CD14-positive monocyte (primary cell): ENCODE data around the gene OPA1. TPM values are rescaled to one million over a fixed set of nuclear protein-coding genes. Genes with fewer than 3 reads are reported as not detected.

Experiments used
- DNase-seq, 3 donors: peaks; one replicate each; pipeline ENCODE4 v3.0.0-alpha.2; 2011 to 2022
- H2AFZ ChIP-seq: 2 replicates; pipeline ENCODE4 v1.6.0; 2012; ENCODE audit warnings: mild to moderate bottlenecking, low read depth, low read length, inconsistent platforms; ENCODE audit not compliant: insufficient read depth, poor library complexity, severe bottlenecking
- H3K27ac ChIP-seq, 2 donors: 1 replicate in 1 of 2; 2 replicates in 1 of 2; pipeline ENCODE4 v1.5.1; 2012 to 2013; ENCODE audit warnings: low read length in 2 of 2, control low read depth in 1 of 2, inconsistent platforms in 1 of 2, low read depth in 1 of 2, mild to moderate bottlenecking in 1 of 2
- H3K27me3 ChIP-seq, 2 donors: one replicate each; pipeline versions ENCODE4 v1.6.0 to v1.6.1; 2011 to 2013; ENCODE audit warnings: low read length in 2 of 2; ENCODE audit not compliant: control insufficient read depth in 2 of 2, insufficient read depth in 2 of 2
- H3K36me3 ChIP-seq, 2 donors: replicated peaks in 1 of 2; 1 replicate in 1 of 2; 2 replicates in 1 of 2; pipeline versions ENCODE4 v1.5.1 to v1.6.1; 2012 to 2013; ENCODE audit warnings: low read length in 2 of 2, control low read depth in 1 of 2, inconsistent platforms in 1 of 2, mild to moderate bottlenecking in 1 of 2; ENCODE audit not compliant: insufficient read depth in 2 of 2, control insufficient read depth in 1 of 2
- H3K4me1 ChIP-seq, 2 donors: 1 replicate in 1 of 2; 2 replicates in 1 of 2; pipeline versions ENCODE4 v1.5.1 to v1.6.1; 2012 to 2013; ENCODE audit warnings: low read length in 2 of 2, control low read depth in 1 of 2, inconsistent platforms in 1 of 2, mild to moderate bottlenecking in 1 of 2, moderate library complexity in 1 of 2; ENCODE audit not compliant: insufficient read depth in 2 of 2, control insufficient read depth in 1 of 2
- H3K4me2 ChIP-seq: replicated peaks from 2 replicates; pipeline ENCODE3; 2012; ENCODE audit warnings: low read length, moderate library complexity, mild to moderate bottlenecking; ENCODE audit not compliant: poor library complexity, severe bottlenecking; ENCODE audit errors: extremely low read depth
- H3K4me3 ChIP-seq, 3 experiments: fragments of 200-600 bp in 1 of 3; sonication (generic) in 1 of 3; replicated peaks in 1 of 3; 1 replicate in 2 of 3; 2 replicates in 1 of 3; pipeline ENCODE4 v1.5.1; 2011 to 2013; ENCODE audit warnings: low read length in 3 of 3, mild to moderate bottlenecking in 3 of 3, control low read depth in 2 of 3, low read depth in 2 of 3, inconsistent platforms in 1 of 3, moderate library complexity in 1 of 3
- H3K79me2 ChIP-seq: 2 replicates; pipeline ENCODE4 v1.6.0; 2012; ENCODE audit warnings: mild to moderate bottlenecking, control low read depth, inconsistent platforms, low read length, moderate library complexity; ENCODE audit not compliant: insufficient read depth
- H3K9ac ChIP-seq: 2 replicates; pipeline ENCODE4 v1.6.0; 2017; ENCODE audit warnings: low read length, mild to moderate bottlenecking; ENCODE audit not compliant: insufficient read depth, poor library complexity, severe bottlenecking
- H3K9me3 ChIP-seq, 2 donors: replicated peaks in 1 of 2; 1 replicate in 1 of 2; 2 replicates in 1 of 2; pipeline versions ENCODE4 v1.5.1 to v1.6.1; 2012 to 2013; ENCODE audit warnings: low read length in 2 of 2, control low read depth in 1 of 2; ENCODE audit not compliant: control insufficient read depth in 1 of 2, insufficient read depth in 1 of 2
- H4K20me1 ChIP-seq: 2 replicates; pipeline ENCODE4 v1.6.0; 2012; ENCODE audit warnings: mild to moderate bottlenecking, low read length, control low read depth, moderate library complexity; ENCODE audit not compliant: insufficient read depth
- H3K27ac Mint-ChIP-seq, 7 donors: one replicate each; pipeline ENCODE4 v1.8.0; 2020; ENCODE audit warnings: mild to moderate bottlenecking in 7 of 7, mixed read lengths in 7 of 7, moderate library complexity in 6 of 7, inconsistent platforms in 2 of 7
- H3K27me3 Mint-ChIP-seq, 3 donors: one replicate each; pipeline ENCODE4 v1.8.0; 2021 to 2022; ENCODE audit warnings: low read depth in 3 of 3, mild to moderate bottlenecking in 3 of 3, mixed read lengths in 3 of 3, moderate library complexity in 3 of 3, inconsistent platforms in 1 of 3
- H3K36me3 Mint-ChIP-seq, 2 donors: one replicate each; pipeline ENCODE4 v1.8.0; 2020; ENCODE audit warnings: mixed read lengths in 2 of 2, inconsistent platforms in 1 of 2, mild to moderate bottlenecking in 1 of 2
- H3K4me1 Mint-ChIP-seq: one replicate; pipeline ENCODE4 v1.8.0; 2020; ENCODE audit warnings: mild to moderate bottlenecking, mixed read lengths
- H3K4me3 Mint-ChIP-seq, 2 donors: one replicate each; pipeline ENCODE4 v1.8.0; 2020; ENCODE audit warnings: mild to moderate bottlenecking in 2 of 2, mixed read lengths in 2 of 2, moderate library complexity in 1 of 2
- H3K9me3 Mint-ChIP-seq, 7 donors: one replicate each; pipeline ENCODE4 v1.8.0; 2020 to 2022; ENCODE audit warnings: mixed read lengths in 7 of 7, mild to moderate bottlenecking in 6 of 7, moderate library complexity in 6 of 7, inconsistent platforms in 2 of 7
- CTCF ChIP-seq: fragments of 200-600 bp; IDR thresholded peaks from one replicate; pipeline ENCODE4 v1.8.0; 2022; ENCODE audit warnings: antibody characterized with exemption, mild to moderate bottlenecking
- WGBS: methylation state at CpG from one replicate; pipeline ENCODE4 v1.1.5; 2013; ENCODE audit warnings: missing lambda C conversion rate; ENCODE audit not compliant: insufficient coverage; 5-methylcytosine and 5-hydroxymethylcytosine counted together
- intact Hi-C, 2 donors: fragments of 100-400 bp; cut with micrococcal nuclease; formaldehyde crosslinking; loops; one replicate each; pipeline versions ENCODE4 v1.15.0 to v1.15.1; 2023
- polyA plus RNA-seq, 3 donors: library from polyadenylated mRNA; depleted of rRNA in 1 of 3; unstranded in 2 of 3; stranded (reverse) in 1 of 3; fragments of 300-500 nt in 2 of 3; fragments of >200 nt in 1 of 3; fragmentation: Illumina TruSeq in 2 of 3; gene quantifications; 1 replicate in 2 of 3; 2 replicates in 1 of 3; pipeline ENCODE4 v1.2.3, GENCODE V29; 2012 to 2021

OPA1 gene
- polyA plus RNA-seq, 3 donors = 15.4 to 26.5 (median 18.1) TPM

DNA sequence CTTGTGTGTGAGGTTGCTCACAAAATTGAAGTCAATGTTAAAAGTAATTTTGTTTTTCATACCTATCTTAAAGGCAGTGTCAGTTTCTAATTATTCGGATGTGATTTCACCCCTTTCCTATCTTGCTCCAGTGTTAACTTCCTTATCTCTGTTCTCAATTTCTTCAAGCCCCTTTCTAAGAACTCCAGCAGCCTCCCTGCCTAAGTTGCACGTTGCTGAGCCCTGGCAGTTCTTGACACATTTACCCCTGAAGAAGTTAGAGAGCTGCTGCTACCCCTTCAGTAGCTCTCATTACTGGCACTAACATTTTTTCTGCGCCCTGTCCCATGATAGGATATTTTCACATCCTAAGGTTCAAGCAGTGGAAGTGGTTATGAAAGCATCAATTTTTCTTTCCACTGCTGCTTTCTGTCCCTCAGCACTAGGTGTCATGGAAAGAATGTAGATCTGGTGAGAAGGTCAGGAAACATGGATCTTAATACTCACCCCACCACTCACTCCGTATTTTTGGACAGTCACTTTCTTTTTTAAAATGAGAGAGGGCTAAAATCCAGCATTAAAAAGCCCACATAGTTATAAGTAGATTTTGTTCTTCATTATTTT lies 62.9 kb downstream of the OPA1 start:
- H4K20me1 ChIP-seq = no peaks in the 10 kb centered on the region
- H2AFZ ChIP-seq = no peak overlapping the region
- no peak overlapping the region for H3K4me3 ChIP-seq
- H3K79me2 ChIP-seq = no peaks in the 10 kb centered on the region
- no peak overlapping the region for H3K4me2 ChIP-seq
- peaks cover 76 to 97% of the 10 kb centered on the region in 2 donors for H3K36me3 ChIP-seq
- no peaks in the 10 kb centered on the region for H3K27me3 ChIP-seq
- H3K36me3 Mint-ChIP-seq = peaks cover 77 to 88% of the 10 kb centered on the region in 2 donors
- no peaks in the 10 kb centered on the region for H3K9me3 Mint-ChIP-seq
- no peaks in the 10 kb centered on the region for H3K27me3 Mint-ChIP-seq
- no peak overlapping the region for H3K27ac ChIP-seq
- no peaks in the 10 kb centered on the region for H3K4me1 ChIP-seq
- WGBS = 100% methylated on average over 1 of the region's 4 CpGs
- DNase-seq = no peak
- no peaks in the 10 kb centered on the region for H3K9me3 ChIP-seq
- no peaks in the 10 kb centered on the region for H3K4me1 Mint-ChIP-seq
- no peak overlapping the region for H3K9ac ChIP-seq
- peak overlapping the region in 1 of 7 donors; percentile 3 for H3K27ac Mint-ChIP-seq
- H3K4me3 Mint-ChIP-seq = no peak overlapping the region
- intact Hi-C loops = no loop called here
- no peak for TF ChIP-seq CTCF

DNA sequence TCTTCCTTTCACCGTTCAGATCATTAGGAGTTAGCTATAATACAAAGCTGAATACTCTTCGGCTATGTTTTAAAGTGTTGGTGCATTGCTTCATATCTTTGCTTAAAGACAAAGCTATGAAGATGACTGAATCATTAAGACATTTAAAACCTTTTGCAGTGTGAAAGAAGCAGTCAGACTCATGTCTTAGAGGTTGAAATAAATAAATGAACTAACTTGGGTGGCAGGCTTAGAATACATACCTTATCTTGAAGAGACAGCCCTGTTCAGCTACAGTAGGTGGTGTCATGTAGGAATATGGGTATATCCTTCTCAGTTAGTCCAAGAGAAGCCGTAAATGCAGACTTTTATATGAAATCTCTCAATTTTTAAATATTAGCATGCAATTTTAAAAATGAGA lies 63.4 kb downstream of the OPA1 start:
- Histone ChIP-seq H3K79me2 (no peaks in the 10 kb centered on the region), H4K20me1 (no peaks in the 10 kb centered on the region), H3K36me3 (peaks cover 80 to 97% of the 10 kb centered on the region in 2 donors), H3K4me2 (no peak overlapping the region), H3K4me1 (no peaks in the 10 kb centered on the region), H2AFZ (no peak overlapping the region), H3K27me3 (no peaks in the 10 kb centered on the region), H3K4me3 (no peak overlapping the region), H3K27ac (no peak overlapping the region), H3K9me3 (no peaks in the 10 kb centered on the region), H3K9ac (no peak overlapping the region)
- no CpG with 5 or more reads among the region's 3 CpGs for WGBS
- H3K27me3 Mint-ChIP-seq = no peaks in the 10 kb centered on the region
- H3K9me3 Mint-ChIP-seq = no peaks in the 10 kb centered on the region
- no peak overlapping the region for H3K27ac Mint-ChIP-seq
- no peak for DNase-seq
- intact Hi-C loops = no loop called here
- TF ChIP-seq CTCF = no peak
- H3K4me1 Mint-ChIP-seq = no peaks in the 10 kb centered on the region
- H3K36me3 Mint-ChIP-seq = peaks cover 78 to 90% of the 10 kb centered on the region in 2 donors
- no peak overlapping the region for H3K4me3 Mint-ChIP-seq
